Lower lobe of right lung (tissue), 2 donors: ENCODE data around the gene RGR. TPM values are rescaled to one million over a fixed set of nuclear protein-coding genes. Genes with fewer than 3 reads are reported as not detected.
"Not testable (repeated sequence)": the region's sequence is repeated elsewhere in the genome, so short reads cannot be mapped to it uniquely, and the experiment has no call there.

Experiments
- ATAC-seq, 2 donors: fragments of 200-7000 bp; cut with Tn5 transposase; one replicate each; pipeline ENCODE4 v1.9.1; 2020 to 2022; ENCODE audit warnings: mild to moderate bottlenecking in 2 of 2, moderate library complexity in 2 of 2
- DNase-seq: peaks from one replicate; pipeline ENCODE4 v3.0.0-alpha.2; 2020
- H3K27ac ChIP-seq: fragments of 200-600 bp; one replicate; pipeline ENCODE4 v1.8.0; 2022
- H3K27me3 ChIP-seq: fragments of 200-600 bp; one replicate; pipeline ENCODE4 v1.8.0; 2022; ENCODE audit warnings: low read depth
- H3K36me3 ChIP-seq: fragments of 200-600 bp; one replicate; pipeline ENCODE4 v1.8.0; 2022; ENCODE audit warnings: mild to moderate bottlenecking
- H3K4me1 ChIP-seq: fragments of 200-600 bp; one replicate; pipeline ENCODE4 v1.8.0; 2022
- H3K4me3 ChIP-seq: fragments of 200-600 bp; one replicate; pipeline ENCODE4 v1.8.0; 2022; ENCODE audit warnings: mild to moderate bottlenecking
- H3K9me3 ChIP-seq: fragments of 200-600 bp; one replicate; pipeline ENCODE4 v1.8.0; 2022
- CTCF ChIP-seq: fragments of 200-600 bp; IDR thresholded peaks from one replicate; pipeline ENCODE4 v1.8.0; 2022; ENCODE audit warnings: antibody characterized with exemption, mild to moderate bottlenecking
- intact Hi-C: fragments of 100-400 bp; cut with DNase I; formaldehyde crosslinking; loops from one replicate; pipeline ENCODE4 v1.11.0; 2022
- total RNA-seq: library from RNA; stranded (reverse); fragmentation: NEBNext Ultra II Directional; extraction: Animal tissue kit (Norgen Biotek cat#: 25700); gene quantifications from one replicate; pipeline ENCODE4 v1.2.1, GENCODE V29; 2021
- donor health status: DM: no; HTN: yes; CAD: no; lungs with severe emphysema.

Gene RGR
- total RNA-seq, 1 donor from 2014 or later = not detected

- no peak overlapping the region for H3K27ac ChIP-seq
- H3K27me3 ChIP-seq = peaks cover 3% of the 10 kb centered on the region
- no peaks in the 10 kb centered on the region for H3K36me3 ChIP-seq
- intact Hi-C loops = loop anchor here (5.0 to 10.0 kb wide), 2 partner anchors 109 to 272 kb away; no protein-coding TSS in a partner anchor
- no peaks in the 10 kb centered on the region for H3K9me3 ChIP-seq
- TF ChIP-seq CTCF = no peak
- DNase-seq (no peak), ATAC-seq (no peak)
- no peak overlapping the region for H3K4me3 ChIP-seq
- peaks cover 14% of the 10 kb centered on the region for H3K4me1 ChIP-seq
Measured at GRCh38 chr10:84265418-84265817, 20.6 kb downstream of the RGR start.

GRCh38 chr10:84267503-84268126 is 22.8 kb downstream of the RGR start:
- DNase-seq (peak; percentile 67), ATAC-seq (peak; percentile 47 to 56)
- H3K36me3 ChIP-seq = no peaks in the 10 kb centered on the region
- no peaks in the 10 kb centered on the region for H3K27me3 ChIP-seq
- no peaks in the 10 kb centered on the region for H3K9me3 ChIP-seq
- H3K4me1 ChIP-seq = peaks cover 14% of the 10 kb centered on the region
- no peak overlapping the region for H3K27ac ChIP-seq
- intact Hi-C loops = loop anchor here (5.0 to 10.0 kb wide), 2 partner anchors 107 to 270 kb away; no protein-coding TSS in a partner anchor
- no peak overlapping the region for H3K4me3 ChIP-seq
- peak; percentile 68 for TF ChIP-seq CTCF

- Histone ChIP-seq H3K36me3 (no peaks in the 10 kb centered on the region), H3K4me3 (no peak overlapping the region), H3K9me3 (no peaks in the 10 kb centered on the region), H3K27ac (no peak overlapping the region), H3K4me1 (peaks cover 14% of the 10 kb centered on the region), H3K27me3 (no peaks in the 10 kb centered on the region)
- ATAC-seq = no peak
- intact Hi-C loops = loop anchor here (5.0 to 10.0 kb wide), 2 partner anchors 106 to 268 kb away; no protein-coding TSS in a partner anchor
- no peak for TF ChIP-seq CTCF
- no peak for DNase-seq
Measured at GRCh38 chr10:84269162-84269561, 24.3 kb downstream of the RGR start.

- DNase-seq (no peak), ATAC-seq (no peak)
- Histone ChIP-seq H3K4me1 (peaks cover 11% of the 10 kb centered on the region), H3K9me3 (no peaks in the 10 kb centered on the region), H3K36me3 (no peaks in the 10 kb centered on the region), H3K4me3 (no peak overlapping the region), H3K27me3 (no peaks in the 10 kb centered on the region), H3K27ac (no peak overlapping the region)
- intact Hi-C loops = loop anchor here (5.0 to 10.0 kb wide), 2 partner anchors 105 to 268 kb away; no protein-coding TSS in a partner anchor
- TF ChIP-seq CTCF = no peak
Measured at GRCh38 chr10:84269773-84270172, 24.9 kb downstream of the RGR start.

- Histone ChIP-seq H3K4me1 (peaks cover 9% of the 10 kb centered on the region), H3K9me3 (no peaks in the 10 kb centered on the region), H3K36me3 (no peaks in the 10 kb centered on the region), H3K27me3 (no peaks in the 10 kb centered on the region), H3K4me3 (no peak overlapping the region), H3K27ac (no peak overlapping the region)
- peak; percentile 60 to 83 for ATAC-seq
- DNase-seq = no peak
- TF ChIP-seq CTCF = no peak
- intact Hi-C loops = no loop called here
Measured at GRCh38 chr10:84270708-84271107, 25.9 kb downstream of the RGR start.

- intact Hi-C loops, H3K36me3 ChIP-seq: not testable (repeated sequence)
Measured at GRCh38 chr10:84279876-84280475, 35.1 kb downstream of the RGR start.

More at GRCh38 chr10:84279876-84280475, 35.1 kb downstream of the RGR start:
- not testable (repeated sequence) for H3K27ac ChIP-seq, H3K27me3 ChIP-seq, H3K9me3 ChIP-seq, DNase-seq, H3K4me1 ChIP-seq, H3K4me3 ChIP-seq, ATAC-seq
